HCT116 (cell line): ENCODE data around the gene SMAP2. TPM values are rescaled to one million over a fixed set of nuclear protein-coding genes. Genes with fewer than 3 reads are reported as not detected.

Experiments
- ATAC-seq: fragments of 200-7000 bp; cut with Tn5 transposase; 2 replicates; pipeline ENCODE4 v1.9.1; 2020; ENCODE audit warnings: mild to moderate bottlenecking, moderate library complexity
- BruUV-seq: library from RNA; stranded (reverse); fragments of 400-500 nt; replicated peaks from 2 replicates; lab custom pipeline; 2021; lab: Mats Ljungman, UMichigan
- CTCF ChIA-PET: fragments of 300-600 bp; sonication (Branson Sonifier 250); formaldehyde crosslinking; loops from one replicate; lab custom pipeline; 2021; ENCODE audit warnings: antibody characterized with exemption; lab: Charles Lee
- POLR2A ChIA-PET: fragments of 300-600, 350-600 bp; sonication (Branson Sonifier 250); formaldehyde crosslinking; loops from one replicate; lab custom pipeline; 2021; ENCODE audit warnings: antibody characterized with exemption; lab: Charles Lee
- RAD21 ChIA-PET, 2 experiments: fragments of 300-600 bp; sonication (Branson Sonifier 250); formaldehyde crosslinking; loops; one replicate each; lab custom pipeline; 2023; ENCODE audit warnings: low total read pairs in 2 of 2; ENCODE audit not compliant: uncharacterized antibody in 2 of 2, unreplicated experiment in 2 of 2, low non-redundant PET in 1 of 2; lab: Charles Lee
- DNase-seq: peaks from one replicate; pipeline ENCODE4 v3.0.0-alpha.2; 2010; ENCODE audit warnings: low read depth, low spot score
- H2AFZ ChIP-seq: fragments of 200-600 bp; shearing (Covaris generic), sonication (generic); 2 replicates; pipeline ENCODE4 v1.6.1; 2017; ENCODE audit warnings: low read depth, mixed run types, mixed read lengths, antibody characterized with exemption, low read length; ENCODE audit not compliant: poor library complexity, severe bottlenecking
- H3K27ac ChIP-seq: 2 replicates; pipeline ENCODE4 v1.5.1; 2012; ENCODE audit warnings: low read depth, low read length
- H3K27me3 ChIP-seq: fragments of 200-600 bp; sonication (generic); 2 replicates; pipeline ENCODE4 v1.6.1; 2016; ENCODE audit warnings: mixed run types, low read length, mixed read lengths; ENCODE audit not compliant: insufficient read depth
- H3K36me3 ChIP-seq, 2 experiments: fragments of 200-500 bp in 1 of 2; fragments of 200-600 bp in 1 of 2; sonication (Bioruptor generic) in 1 of 2; sonication (generic) in 1 of 2; 2 replicates each; pipeline versions ENCODE4 v1.5.1 to v1.6.1; 2014 to 2016; ENCODE audit warnings: low read length in 2 of 2, inconsistent platforms in 1 of 2, mixed read lengths in 1 of 2, mixed run types in 1 of 2; ENCODE audit not compliant: insufficient read depth in 2 of 2, control insufficient read depth in 1 of 2
- H3K4me1 ChIP-seq, 2 experiments: fragments of 200-600 bp in 1 of 2; sonication (generic) in 1 of 2; 2 replicates each; pipeline versions ENCODE4 v1.5.1 to v1.6.1; 2012 to 2017; ENCODE audit warnings: low read length in 2 of 2, inconsistent platforms in 1 of 2, mild to moderate bottlenecking in 1 of 2, mixed read lengths in 1 of 2, mixed run types in 1 of 2, moderate library complexity in 1 of 2; ENCODE audit not compliant: insufficient read depth in 2 of 2, control insufficient read depth in 1 of 2
- H3K4me2 ChIP-seq: fragments of 200-600 bp; sonication (generic); 2 replicates; pipeline ENCODE4 v1.6.1; 2017; ENCODE audit warnings: mixed run types, low read length, mixed read lengths
- H3K4me3 ChIP-seq, 2 experiments: fragments of 200-600 bp in 1 of 2; sonication (generic) in 1 of 2; replicated peaks in 1 of 2; 2 replicates each; pipeline ENCODE4 v1.5.1; 2011 to 2016; ENCODE audit warnings: low read length in 2 of 2, control low read depth in 1 of 2, low read depth in 1 of 2, mild to moderate bottlenecking in 1 of 2, mixed read lengths in 1 of 2, mixed run types in 1 of 2
- H3K79me2 ChIP-seq: fragments of 200-600 bp; sonication (generic); 2 replicates; pipeline ENCODE4 v1.6.1; 2017; ENCODE audit warnings: mild to moderate bottlenecking, mixed run types, low read length, moderate library complexity, mixed read lengths; ENCODE audit not compliant: insufficient read depth
- H3K9ac ChIP-seq: fragments of 200-600 bp; sonication (generic); 2 replicates; pipeline ENCODE4 v1.6.1; 2016; ENCODE audit warnings: low read length, mixed read lengths
- H3K9me2 ChIP-seq: fragments of 200-600 bp; sonication (generic), shearing (Covaris generic); 2 replicates; pipeline ENCODE4 v1.6.1; 2017; ENCODE audit warnings: mixed run types, mild to moderate bottlenecking, moderate library complexity; ENCODE audit not compliant: insufficient read depth
- H3K9me3 ChIP-seq, 2 experiments: fragments of 200-500 bp in 1 of 2; fragments of 200-600 bp in 1 of 2; sonication (Bioruptor generic) in 1 of 2; sonication (generic) in 1 of 2; 2 replicates each; pipeline ENCODE4 v1.6.1; 2014 to 2017; ENCODE audit warnings: low read length in 2 of 2, mixed read lengths in 2 of 2, inconsistent platforms in 1 of 2, low read depth in 1 of 2, mild to moderate bottlenecking in 1 of 2, mixed run types in 1 of 2, moderate library complexity in 1 of 2; ENCODE audit not compliant: control insufficient read depth in 1 of 2, insufficient read depth in 1 of 2
- H4K20me1 ChIP-seq: fragments of 200-600 bp; sonication (generic), shearing (Covaris generic); 2 replicates; pipeline ENCODE4 v1.6.1; 2017; ENCODE audit warnings: mixed run types, mild to moderate bottlenecking, moderate library complexity; ENCODE audit not compliant: insufficient read depth
- CBX3 ChIP-seq: IDR thresholded peaks from 2 replicates; pipeline ENCODE4 v1.6.1; 2012; ENCODE audit warnings: low read depth
- CTCF ChIP-seq, 3 experiments: fragments of 200-600 bp in 1 of 3; sonication (generic) in 1 of 3; IDR thresholded peaks in 2 of 3; conservative IDR thresholded peaks in 1 of 3; 2 replicates each; pipeline ENCODE4 v1.5.1; 2012 to 2017; ENCODE audit warnings: low read depth in 2 of 3, low read length in 2 of 3, antibody characterized with exemption in 1 of 3, borderline replicate concordance in 1 of 3, control low read depth in 1 of 3, mild to moderate bottlenecking in 1 of 3, mixed read lengths in 1 of 3, mixed run types in 1 of 3, moderate library complexity in 1 of 3; ENCODE audit not compliant: insufficient read depth in 1 of 3
- EGR1 ChIP-seq: IDR thresholded peaks from 2 replicates; pipeline ENCODE4 v1.6.1; 2012; ENCODE audit warnings: low read depth
- EZH2 ChIP-seq: fragments of 200-600 bp; sonication (generic); IDR thresholded peaks from 2 replicates; pipeline ENCODE4 v1.6.1; 2017; ENCODE audit warnings: antibody characterized with exemption, mixed run types
- RAD21 ChIP-seq: IDR thresholded peaks from 2 replicates; pipeline ENCODE4 v1.6.1; 2012; ENCODE audit warnings: low read depth, mild to moderate bottlenecking
- SIN3A ChIP-seq: IDR thresholded peaks from 2 replicates; pipeline ENCODE4 v1.6.1; 2012; ENCODE audit warnings: low read depth
- SP1 ChIP-seq: IDR thresholded peaks from 2 replicates; pipeline ENCODE4 v1.6.1; 2012; ENCODE audit warnings: low read depth
- TCF7L2 ChIP-seq: IDR thresholded peaks from 2 replicates; pipeline ENCODE4 v1.7.0; 2011; ENCODE audit warnings: borderline replicate concordance, inconsistent platforms; ENCODE audit not compliant: insufficient read depth, insufficient read length; ENCODE audit errors: extremely low read depth
- ZFX ChIP-seq: fragments of 450-650 bp; IDR thresholded peaks from 2 replicates; pipeline ENCODE4 v1.6.1; 2017
- ZNF274 ChIP-seq: fragments of 200-500 bp; sonication (Bioruptor generic); IDR thresholded peaks from 2 replicates; pipeline ENCODE4 v1.6.1; 2014; ENCODE audit warnings: mild to moderate bottlenecking, low read depth, low read length, inconsistent platforms
- intact Hi-C: fragments of 100-400 bp; cut with micrococcal nuclease; formaldehyde crosslinking; loops from 2 replicates; pipeline ENCODE4 v1.10.0; 2022
- total RNA-seq: library from RNA; stranded (reverse); gene quantifications from one replicate; pipeline ENCODE4 v1.2.1, GENCODE V29; 2021; ENCODE audit not compliant: unreplicated experiment

Gene SMAP2
- total RNA-seq, 1 experiment from 2014 or later, result 16.4 TPM

DNA sequence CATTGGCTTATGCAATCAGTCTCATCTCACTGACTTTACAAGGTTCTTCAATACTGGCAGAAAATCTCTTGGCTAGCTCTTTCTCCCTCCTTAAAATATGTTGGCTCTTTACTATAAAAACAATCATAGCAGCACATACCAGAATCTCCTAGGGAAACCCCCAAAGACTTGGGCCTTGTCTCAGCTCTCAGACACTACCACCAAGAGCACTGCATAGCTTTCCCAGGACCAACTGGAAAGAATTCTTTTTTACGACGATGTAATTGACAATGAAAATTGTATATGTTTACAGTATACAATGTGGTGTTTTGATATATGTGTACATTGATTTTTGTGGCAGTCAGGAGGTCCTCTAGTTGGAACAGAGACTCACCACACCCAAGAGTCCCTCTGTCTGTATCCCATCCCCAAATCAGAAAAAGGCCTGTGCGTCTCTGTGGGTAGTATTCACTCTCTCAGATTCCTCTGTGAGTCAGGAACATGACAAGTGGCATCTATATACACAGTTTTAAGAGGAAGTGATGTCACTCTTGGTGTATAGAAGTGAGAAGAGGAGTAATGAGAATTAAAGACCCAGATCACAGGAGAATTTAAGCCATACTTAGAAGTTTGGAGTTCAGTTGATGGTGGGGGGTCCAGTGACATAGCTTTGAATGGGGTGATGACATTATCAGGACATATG lies 21.1 kb downstream of the SMAP2 start:
- TF ChIP-seq SP1, result no peak
- TF ChIP-seq EZH2, result no peak
- TF ChIP-seq TCF7L2, result no peak
- no peak for TF ChIP-seq CTCF (IDR thresholded peaks at IDR 0.05 in 2 of 3, conservative IDR thresholded peaks at IDR 0.05 in 1 of 3; ENCODE audit: borderline replicate concordance in 1 of 3, insufficient read depth in 1 of 3, low read depth in 2 of 3, low read length in 2 of 3)
- TF ChIP-seq ZFX, result no peak
- no peak for TF ChIP-seq SIN3A
- TF ChIP-seq RAD21, result no peak
- TF ChIP-seq ZNF274, result no peak
- TF ChIP-seq CBX3, result no peak
- no peak for TF ChIP-seq EGR1
- no peak overlapping the region for H3K9ac ChIP-seq
- intact Hi-C loops, result no loop called here
- ChIA-PET POLR2A (no interaction called here), CTCF (no interaction called here), RAD21 (no interaction called here)
- H3K27me3 ChIP-seq, result no peaks in the 10 kb centered on the region
- no peaks in the 10 kb centered on the region for H3K9me2 ChIP-seq
- ATAC-seq, result no peak
- H2AFZ ChIP-seq, result no peak overlapping the region
- no peaks in the 10 kb centered on the region for H3K4me1 ChIP-seq
- DNase-seq, result no peak
- H3K4me3 ChIP-seq, result no peak overlapping the region
- H3K4me2 ChIP-seq, result no peak overlapping the region
- no peaks in the 10 kb centered on the region for H3K79me2 ChIP-seq
- no peak overlapping the region for H3K27ac ChIP-seq
- H3K9me3 ChIP-seq, result no peaks in the 10 kb centered on the region
- no peaks in the 10 kb centered on the region for H3K36me3 ChIP-seq
- no peaks in the 10 kb centered on the region for H4K20me1 ChIP-seq
- BruUV-seq, result no TSS peak
